Nephron (organoid): ENCODE data around the gene ATP6V1G3.

Source experiments
- H3K27ac Mint-ChIP-seq, 3 experiments: 2 replicates each; pipeline ENCODE4 v1.8.0; 2020; ENCODE audit warnings: mixed read lengths in 3 of 3, mild to moderate bottlenecking in 2 of 3, moderate library complexity in 1 of 3
- H3K27me3 Mint-ChIP-seq: 2 replicates; pipeline ENCODE4 v1.8.0; 2021; ENCODE audit warnings: low read depth, mild to moderate bottlenecking, moderate library complexity, mixed read lengths
- H3K36me3 Mint-ChIP-seq: 2 replicates; pipeline ENCODE4 v1.8.0; 2020; ENCODE audit warnings: low read depth, mixed read lengths
- H3K4me1 Mint-ChIP-seq: 2 replicates; pipeline ENCODE4 v1.8.0; 2020; ENCODE audit warnings: mixed read lengths
- H3K4me3 Mint-ChIP-seq, 3 experiments: 2 replicates each; pipeline ENCODE4 v1.8.0; 2020; ENCODE audit warnings: mild to moderate bottlenecking in 3 of 3, mixed read lengths in 3 of 3, moderate library complexity in 2 of 3
- H3K9me3 Mint-ChIP-seq: 2 replicates; pipeline ENCODE4 v1.8.0; 2020; ENCODE audit warnings: mixed read lengths
- TF ChIP-seq, protein P1 (sequence below), 3 experiments: fragments of 200-600 bp; sonication (generic); IDR thresholded peaks; one replicate each; pipeline ENCODE4 v1.5.0; 2021; ENCODE audit warnings: antibody characterized with exemption in 3 of 3; ENCODE audit not compliant: unreplicated experiment in 3 of 3

ATP6V1G3 gene

DNA sequence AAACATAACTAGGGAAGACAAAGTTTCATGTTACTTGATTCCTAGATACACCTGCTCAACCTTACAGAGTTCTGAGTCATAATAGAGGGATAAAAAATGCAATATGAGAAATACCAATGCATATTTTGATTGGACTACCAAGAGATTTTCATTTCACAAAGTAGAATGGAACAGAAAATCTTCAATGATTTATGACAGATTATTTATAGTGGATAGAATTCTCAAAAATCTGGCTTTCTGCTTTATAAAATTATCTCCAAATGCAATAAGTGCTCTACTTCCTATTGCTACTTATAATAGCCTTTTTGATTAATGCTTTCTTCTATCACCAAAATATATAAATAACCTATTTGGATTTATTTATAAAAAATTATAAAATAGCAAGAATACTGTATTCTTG, 18.9 kb upstream of the ATP6V1G3 start:
- Mint-ChIP-seq H3K27me3 (no peaks in the 10 kb centered on the region), H3K4me3 (no peak overlapping the region), H3K27ac (no peak overlapping the region), H3K4me1 (peaks cover 22% of the 10 kb centered on the region), H3K9me3 (no peaks in the 10 kb centered on the region), H3K36me3 (no peaks in the 10 kb centered on the region)
- TF ChIP-seq, protein P1, sequence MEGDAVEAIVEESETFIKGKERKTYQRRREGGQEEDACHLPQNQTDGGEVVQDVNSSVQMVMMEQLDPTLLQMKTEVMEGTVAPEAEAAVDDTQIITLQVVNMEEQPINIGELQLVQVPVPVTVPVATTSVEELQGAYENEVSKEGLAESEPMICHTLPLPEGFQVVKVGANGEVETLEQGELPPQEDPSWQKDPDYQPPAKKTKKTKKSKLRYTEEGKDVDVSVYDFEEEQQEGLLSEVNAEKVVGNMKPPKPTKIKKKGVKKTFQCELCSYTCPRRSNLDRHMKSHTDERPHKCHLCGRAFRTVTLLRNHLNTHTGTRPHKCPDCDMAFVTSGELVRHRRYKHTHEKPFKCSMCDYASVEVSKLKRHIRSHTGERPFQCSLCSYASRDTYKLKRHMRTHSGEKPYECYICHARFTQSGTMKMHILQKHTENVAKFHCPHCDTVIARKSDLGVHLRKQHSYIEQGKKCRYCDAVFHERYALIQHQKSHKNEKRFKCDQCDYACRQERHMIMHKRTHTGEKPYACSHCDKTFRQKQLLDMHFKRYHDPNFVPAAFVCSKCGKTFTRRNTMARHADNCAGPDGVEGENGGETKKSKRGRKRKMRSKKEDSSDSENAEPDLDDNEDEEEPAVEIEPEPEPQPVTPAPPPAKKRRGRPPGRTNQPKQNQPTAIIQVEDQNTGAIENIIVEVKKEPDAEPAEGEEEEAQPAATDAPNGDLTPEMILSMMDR (IDR thresholded peaks at IDR 0.05; ENCODE audit: unreplicated experiment in 3 of 3), result no peak

DNA sequence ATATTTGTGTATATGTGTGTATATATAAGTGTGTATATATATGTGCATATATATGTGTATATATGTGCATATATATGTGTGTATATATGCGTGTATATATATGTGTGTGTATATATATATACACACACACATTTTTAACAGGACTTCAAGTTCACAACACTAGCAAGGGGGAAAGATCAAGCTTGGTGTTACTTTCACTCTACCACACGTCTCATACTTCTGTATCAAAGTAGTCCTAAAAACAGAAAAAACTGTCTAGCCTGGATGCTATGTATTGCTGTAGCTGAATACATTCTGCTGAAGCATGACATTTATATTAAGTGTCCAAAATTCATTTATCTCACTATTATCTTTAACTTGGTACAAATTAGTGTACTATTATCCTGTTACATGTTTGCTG, 17.9 kb upstream of the ATP6V1G3 start:
- no peaks in the 10 kb centered on the region for H3K9me3 Mint-ChIP-seq
- no peak overlapping the region for H3K4me3 Mint-ChIP-seq
- no peak overlapping the region for H3K27ac Mint-ChIP-seq
- H3K4me1 Mint-ChIP-seq, result peaks cover 22% of the 10 kb centered on the region
- TF ChIP-seq, protein P1 (IDR thresholded peaks at IDR 0.05; ENCODE audit: unreplicated experiment in 3 of 3), result no peak
- H3K36me3 Mint-ChIP-seq, result no peaks in the 10 kb centered on the region
- H3K27me3 Mint-ChIP-seq, result no peaks in the 10 kb centered on the region

DNA sequence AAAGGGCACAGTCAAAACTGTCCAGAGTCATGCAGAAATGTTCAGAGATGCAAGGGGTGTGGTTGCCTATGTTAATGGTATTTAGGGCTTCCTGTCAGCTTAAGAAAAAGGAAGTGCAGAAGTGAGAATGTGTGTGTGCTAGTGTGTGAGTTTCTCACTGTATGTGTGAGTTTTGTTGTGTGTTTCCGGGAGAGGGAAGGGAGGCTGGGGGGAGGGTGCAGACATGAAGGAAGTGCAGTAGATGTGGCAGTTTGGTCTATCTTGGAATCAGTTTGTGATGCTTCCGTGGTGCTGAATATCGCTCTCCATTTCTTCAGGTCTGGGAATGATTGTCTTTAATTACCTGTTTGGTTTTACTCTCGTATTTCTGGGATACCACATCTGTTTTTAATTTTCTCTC, 16.5 kb upstream of the ATP6V1G3 start:
- Mint-ChIP-seq H3K9me3 (no peaks in the 10 kb centered on the region), H3K4me1 (peaks cover 22% of the 10 kb centered on the region), H3K4me3 (no peak overlapping the region), H3K27me3 (no peaks in the 10 kb centered on the region), H3K36me3 (no peaks in the 10 kb centered on the region), H3K27ac (peak overlapping the region; percentile 0 to 41 (median 40))
- TF ChIP-seq, protein P1 (IDR thresholded peaks at IDR 0.05; ENCODE audit: unreplicated experiment in 3 of 3), result no peak

DNA sequence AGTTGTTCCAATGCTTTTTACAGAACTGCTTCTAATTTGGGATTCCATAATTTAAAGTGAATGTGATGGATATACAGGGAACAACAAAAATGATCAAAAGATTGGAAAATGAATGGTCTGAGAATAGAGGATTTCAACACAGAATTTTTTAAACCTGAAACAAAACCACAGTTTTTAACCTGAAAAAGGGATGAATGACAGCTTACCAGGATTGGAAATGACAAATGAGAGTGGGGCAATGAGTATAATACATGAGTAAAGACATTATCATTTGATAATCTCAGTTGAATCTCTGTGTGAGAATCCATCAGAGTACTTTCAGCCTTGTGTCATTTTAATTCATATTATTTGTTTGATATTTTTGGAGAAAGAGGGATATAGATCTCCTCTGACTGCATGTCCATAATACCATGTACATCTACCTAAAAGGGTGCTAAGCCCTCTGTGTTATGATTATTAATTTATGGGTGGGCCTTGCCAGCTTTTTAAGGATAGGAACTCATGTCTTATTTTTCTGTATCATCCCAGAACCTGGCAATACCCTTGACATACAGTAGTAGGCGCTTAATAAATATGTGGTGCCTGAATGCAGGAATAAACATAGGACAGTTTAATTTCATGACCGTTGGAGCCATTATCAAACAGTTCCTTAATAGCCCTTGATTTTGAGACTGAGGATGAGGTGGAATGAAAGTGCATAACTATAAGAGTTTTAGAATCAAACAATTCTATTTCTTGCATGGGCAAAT, 12.4 kb upstream of the ATP6V1G3 start:
- Mint-ChIP-seq H3K4me3 (no peak overlapping the region), H3K27ac (no peak overlapping the region), H3K27me3 (no peaks in the 10 kb centered on the region), H3K36me3 (no peaks in the 10 kb centered on the region), H3K9me3 (no peaks in the 10 kb centered on the region), H3K4me1 (peaks cover 5% of the 10 kb centered on the region)
- TF ChIP-seq, protein P1 (IDR thresholded peaks at IDR 0.05; ENCODE audit: unreplicated experiment in 3 of 3), result no peak

DNA sequence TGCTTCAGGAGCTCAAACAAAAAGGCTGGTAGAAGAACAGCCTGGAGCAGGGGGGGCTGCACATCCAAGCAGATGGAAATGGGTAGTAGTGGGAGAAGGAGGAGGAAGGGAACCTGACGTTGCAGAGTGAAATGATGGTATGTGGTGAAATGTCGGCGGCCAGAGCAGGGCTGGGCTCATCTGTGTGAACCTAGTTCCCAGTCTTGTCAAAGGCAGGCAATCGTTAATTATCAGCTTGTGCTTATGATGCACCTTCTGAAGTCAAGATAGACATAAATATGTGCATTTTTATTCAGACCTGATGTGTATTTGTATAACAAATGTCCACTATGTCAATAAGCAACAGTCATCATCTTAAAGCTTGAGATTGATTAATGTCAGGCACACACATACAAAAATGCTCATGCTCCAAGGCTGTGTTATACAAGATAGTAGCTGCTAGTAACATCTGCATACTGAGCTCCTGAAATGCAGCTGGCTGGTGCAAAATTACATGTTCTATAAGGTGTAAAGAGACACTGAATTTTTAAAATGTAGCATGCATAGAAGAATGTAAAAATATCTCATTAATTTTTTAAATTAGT, 10.6 kb upstream of the ATP6V1G3 start:
- TF ChIP-seq, protein P1 (IDR thresholded peaks at IDR 0.05; ENCODE audit: unreplicated experiment in 3 of 3), result no peak
- Mint-ChIP-seq H3K27me3 (no peaks in the 10 kb centered on the region), H3K9me3 (peaks cover 5% of the 10 kb centered on the region), H3K4me1 (no peaks in the 10 kb centered on the region), H3K36me3 (no peaks in the 10 kb centered on the region), H3K4me3 (no peak overlapping the region), H3K27ac (no peak overlapping the region)

DNA sequence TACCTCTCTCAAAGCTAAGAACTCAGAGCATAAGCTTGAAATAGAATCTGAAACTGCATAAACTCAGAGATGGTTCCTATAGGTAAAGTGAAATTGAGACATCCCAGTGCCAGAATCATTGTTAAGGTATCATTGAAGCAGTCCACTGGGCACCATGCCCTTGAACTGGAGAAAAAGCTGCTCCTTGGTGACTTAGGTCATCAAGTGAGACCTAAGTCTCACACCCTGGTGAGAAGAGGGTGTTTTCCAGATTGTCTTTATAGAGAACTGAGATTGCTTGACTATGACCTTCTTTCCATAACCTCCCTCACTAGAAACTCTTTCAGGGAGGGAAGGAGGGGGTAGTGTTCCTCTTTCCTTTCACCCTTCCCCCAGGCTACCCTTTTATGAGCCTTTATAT, 9.4 kb upstream of the ATP6V1G3 start:
- peaks cover 5% of the 10 kb centered on the region for H3K9me3 Mint-ChIP-seq
- no peak overlapping the region for H3K4me3 Mint-ChIP-seq
- no peaks in the 10 kb centered on the region for H3K4me1 Mint-ChIP-seq
- H3K36me3 Mint-ChIP-seq, result no peaks in the 10 kb centered on the region
- no peaks in the 10 kb centered on the region for H3K27me3 Mint-ChIP-seq
- no peak overlapping the region for H3K27ac Mint-ChIP-seq
- TF ChIP-seq, protein P1 (IDR thresholded peaks at IDR 0.05; ENCODE audit: unreplicated experiment in 3 of 3), result no peak
